ENCODE data around the gene PROC.

The PROC gene

GRCh38 chr2:127424598-127425520 is 6.6 kb downstream of the PROC start:
- DNase-seq (ENCODE audit: extremely low spot score): no peak
- TF ChIP-seq FOXM1 (IDR thresholded peaks at IDR 0.05; ENCODE audit: borderline replicate concordance) (no peak), LEF1 (IDR thresholded peaks at IDR 0.05; ENCODE audit: borderline replicate concordance) (no peak), NFRKB (IDR thresholded peaks at IDR 0.05) (no peak), ELF4 (IDR thresholded peaks at IDR 0.05) (no peak), CTBP1 (IDR thresholded peaks at IDR 0.05; ENCODE audit: borderline replicate concordance) (no peak), ZNF384 (IDR thresholded peaks at IDR 0.05) (no peak), BHLHE40 (IDR thresholded peaks at IDR 0.05; ENCODE audit: borderline replicate concordance) (no peak), TARDBP (IDR thresholded peaks at IDR 0.05) (no peak), L3MBTL2 (conservative IDR thresholded peaks at IDR 0.05) (no peak), SP1 (IDR thresholded peaks at IDR 0.05) (no peak), FOXA1 (IDR thresholded peaks at IDR 0.05) (no peak), PKNOX1 (IDR thresholded peaks at IDR 0.05) (no peak), HDGF (IDR thresholded peaks at IDR 0.05; ENCODE audit: borderline replicate concordance) (no peak), FOXK2 (IDR thresholded peaks at IDR 0.05) (no peak), ARNT (IDR thresholded peaks at IDR 0.05) (no peak), SUZ12 (IDR thresholded peaks at IDR 0.05) (no peak)
- POLR2A ChIA-PET: interaction anchor here (1.0 to 1.3 kb wide), 2 partner anchors 10 to 102 kb away, joined by 3 to 7 read pairs; no protein-coding TSS in a partner anchor
- CTCF ChIA-PET: interaction anchor here (2.5 kb wide), 1 partner anchor 10 kb away, joined by 11 read pairs; no protein-coding TSS in a partner anchor

GRCh38 chr2:127425540-127426490 is 7.6 kb downstream of the PROC start:
- POLR2A ChIA-PET: no interaction called here
- TF ChIP-seq PKNOX1 (IDR thresholded peaks at IDR 0.05) (no peak), ELF4 (IDR thresholded peaks at IDR 0.05) (no peak), SP1 (IDR thresholded peaks at IDR 0.05) (no peak), ZNF384 (IDR thresholded peaks at IDR 0.05) (no peak), HDGF (IDR thresholded peaks at IDR 0.05; ENCODE audit: borderline replicate concordance) (no peak), NFRKB (IDR thresholded peaks at IDR 0.05) (no peak), CTBP1 (IDR thresholded peaks at IDR 0.05; ENCODE audit: borderline replicate concordance) (no peak), SUZ12 (IDR thresholded peaks at IDR 0.05) (no peak), FOXK2 (IDR thresholded peaks at IDR 0.05) (no peak), LEF1 (IDR thresholded peaks at IDR 0.05; ENCODE audit: borderline replicate concordance) (no peak), ARNT (IDR thresholded peaks at IDR 0.05) (no peak), BHLHE40 (IDR thresholded peaks at IDR 0.05; ENCODE audit: borderline replicate concordance) (no peak), TARDBP (IDR thresholded peaks at IDR 0.05) (no peak), FOXM1 (IDR thresholded peaks at IDR 0.05; ENCODE audit: borderline replicate concordance) (no peak), L3MBTL2 (conservative IDR thresholded peaks at IDR 0.05) (no peak), FOXA1 (IDR thresholded peaks at IDR 0.05) (no peak)
- CTCF ChIA-PET: interaction anchor here (2.5 kb wide), 1 partner anchor 10 kb away, joined by 11 read pairs; no protein-coding TSS in a partner anchor

DNA sequence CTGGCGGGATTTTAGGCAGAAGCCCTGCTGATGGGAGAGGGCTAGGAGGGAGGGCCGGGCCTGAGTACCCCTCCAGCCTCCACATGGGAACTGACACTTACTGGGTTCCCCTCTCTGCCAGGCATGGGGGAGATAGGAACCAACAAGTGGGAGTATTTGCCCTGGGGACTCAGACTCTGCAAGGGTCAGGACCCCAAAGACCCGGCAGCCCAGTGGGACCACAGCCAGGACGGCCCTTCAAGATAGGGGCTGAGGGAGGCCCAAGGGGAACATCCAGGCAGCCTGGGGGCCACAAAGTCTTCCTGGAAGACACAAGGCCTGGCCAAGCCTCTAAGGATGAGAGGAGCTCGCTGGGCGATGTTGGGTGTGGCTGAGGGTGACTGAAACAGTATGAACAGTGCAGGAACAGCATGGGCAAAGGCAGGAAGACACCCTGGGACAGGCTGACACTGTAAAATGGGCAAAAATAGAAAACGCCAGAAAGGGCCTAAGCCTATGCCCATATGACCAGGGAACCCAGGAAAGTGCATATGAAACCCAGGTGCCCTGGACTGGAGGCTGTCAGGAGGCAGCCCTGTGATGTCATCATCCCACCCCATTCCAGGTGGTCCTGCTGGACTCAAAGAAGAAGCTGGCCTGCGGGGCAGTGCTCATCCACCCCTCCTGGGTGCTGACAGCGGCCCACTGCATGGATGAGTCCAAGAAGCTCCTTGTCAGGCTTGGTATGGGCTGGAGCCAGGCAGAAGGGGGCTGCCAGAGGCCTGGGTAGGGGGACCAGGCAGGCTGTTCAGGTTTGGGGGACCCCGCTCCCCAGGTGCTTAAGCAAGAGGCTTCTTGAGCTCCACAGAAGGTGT is 8.5 kb downstream of the PROC start:
- no peak for DNase-seq (ENCODE audit: extremely low spot score)
- CTCF ChIA-PET: interaction anchor here (2.5 kb wide), 1 partner anchor 11 kb away, joined by 11 read pairs; no protein-coding TSS in a partner anchor
- POLR2A ChIA-PET: no interaction called here
- TF ChIP-seq FOXK2 (IDR thresholded peaks at IDR 0.05): no peak
- no peak for TF ChIP-seq TARDBP (IDR thresholded peaks at IDR 0.05)
- no peak for TF ChIP-seq SUZ12 (IDR thresholded peaks at IDR 0.05)
- no peak for TF ChIP-seq ZNF384 (IDR thresholded peaks at IDR 0.05)
- no peak for TF ChIP-seq PKNOX1 (IDR thresholded peaks at IDR 0.05)
- no peak for TF ChIP-seq ARNT (IDR thresholded peaks at IDR 0.05)
- TF ChIP-seq BHLHE40 (IDR thresholded peaks at IDR 0.05; ENCODE audit: borderline replicate concordance): no peak
- TF ChIP-seq HDGF (IDR thresholded peaks at IDR 0.05; ENCODE audit: borderline replicate concordance): no peak
- TF ChIP-seq FOXM1 (IDR thresholded peaks at IDR 0.05; ENCODE audit: borderline replicate concordance): no peak
- TF ChIP-seq NFRKB (IDR thresholded peaks at IDR 0.05): no peak
- TF ChIP-seq LEF1 (IDR thresholded peaks at IDR 0.05; ENCODE audit: borderline replicate concordance): no peak
- TF ChIP-seq CTBP1 (IDR thresholded peaks at IDR 0.05; ENCODE audit: borderline replicate concordance): no peak
- no peak for TF ChIP-seq ELF4 (IDR thresholded peaks at IDR 0.05)

More at GRCh38 chr2:127425540-127426490, 7.6 kb downstream of the PROC start:
- DNase-seq (ENCODE audit: extremely low spot score): no peak

DNA sequence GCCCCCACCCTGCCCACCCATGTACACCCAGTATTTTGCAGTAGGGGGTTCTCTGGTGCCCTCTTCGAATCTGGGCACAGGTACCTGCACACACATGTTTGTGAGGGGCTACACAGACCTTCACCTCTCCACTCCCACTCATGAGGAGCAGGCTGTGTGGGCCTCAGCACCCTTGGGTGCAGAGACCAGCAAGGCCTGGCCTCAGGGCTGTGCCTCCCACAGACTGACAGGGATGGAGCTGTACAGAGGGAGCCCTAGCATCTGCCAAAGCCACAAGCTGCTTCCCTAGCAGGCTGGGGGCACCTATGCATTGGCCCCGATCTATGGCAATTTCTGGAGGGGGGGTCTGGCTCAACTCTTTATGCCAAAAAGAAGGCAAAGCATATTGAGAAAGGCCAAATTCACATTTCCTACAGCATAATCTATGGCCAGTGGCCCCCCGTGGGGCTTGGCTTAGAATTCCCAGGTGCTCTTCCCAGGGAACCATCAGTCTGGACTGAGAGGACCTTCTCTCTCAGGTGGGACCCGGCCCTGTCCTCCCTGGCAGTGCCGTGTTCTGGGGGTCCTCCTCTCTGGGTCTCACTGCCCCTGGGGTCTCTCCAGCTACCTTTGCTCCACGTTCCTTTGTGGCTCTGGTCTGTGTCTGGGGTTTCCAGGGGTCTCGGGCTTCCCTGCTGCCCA is 9.3 kb downstream of the PROC start:
- ChIA-PET POLR2A (no interaction called here), CTCF (interaction anchor here (2.5 kb wide), 1 partner anchor 12 kb away, joined by 11 read pairs; no protein-coding TSS in a partner anchor)
- DNase-seq (ENCODE audit: extremely low spot score): no peak
- no peak for TF ChIP-seq FOXA1 (IDR thresholded peaks at IDR 0.05)
- no peak for TF ChIP-seq BHLHE40 (IDR thresholded peaks at IDR 0.05; ENCODE audit: borderline replicate concordance)
- no peak for TF ChIP-seq ARNT (IDR thresholded peaks at IDR 0.05)
- TF ChIP-seq LEF1 (IDR thresholded peaks at IDR 0.05; ENCODE audit: borderline replicate concordance): no peak
- no peak for TF ChIP-seq SUZ12 (IDR thresholded peaks at IDR 0.05)
- no peak for TF ChIP-seq FOXM1 (IDR thresholded peaks at IDR 0.05; ENCODE audit: borderline replicate concordance)
- TF ChIP-seq ZNF384 (IDR thresholded peaks at IDR 0.05): no peak
- no peak for TF ChIP-seq NFRKB (IDR thresholded peaks at IDR 0.05)

All from HEK293T (cell line).